ENCODE results near the gene F3.
A peak's percentile ranks its signal among the peaks of the same experiment; 100 is the strongest.
"Not testable (repeated sequence)": the region's sequence is repeated elsewhere in the genome, so short reads cannot be mapped to it uniquely, and the experiment has no call there.

The F3 gene

DNA sequence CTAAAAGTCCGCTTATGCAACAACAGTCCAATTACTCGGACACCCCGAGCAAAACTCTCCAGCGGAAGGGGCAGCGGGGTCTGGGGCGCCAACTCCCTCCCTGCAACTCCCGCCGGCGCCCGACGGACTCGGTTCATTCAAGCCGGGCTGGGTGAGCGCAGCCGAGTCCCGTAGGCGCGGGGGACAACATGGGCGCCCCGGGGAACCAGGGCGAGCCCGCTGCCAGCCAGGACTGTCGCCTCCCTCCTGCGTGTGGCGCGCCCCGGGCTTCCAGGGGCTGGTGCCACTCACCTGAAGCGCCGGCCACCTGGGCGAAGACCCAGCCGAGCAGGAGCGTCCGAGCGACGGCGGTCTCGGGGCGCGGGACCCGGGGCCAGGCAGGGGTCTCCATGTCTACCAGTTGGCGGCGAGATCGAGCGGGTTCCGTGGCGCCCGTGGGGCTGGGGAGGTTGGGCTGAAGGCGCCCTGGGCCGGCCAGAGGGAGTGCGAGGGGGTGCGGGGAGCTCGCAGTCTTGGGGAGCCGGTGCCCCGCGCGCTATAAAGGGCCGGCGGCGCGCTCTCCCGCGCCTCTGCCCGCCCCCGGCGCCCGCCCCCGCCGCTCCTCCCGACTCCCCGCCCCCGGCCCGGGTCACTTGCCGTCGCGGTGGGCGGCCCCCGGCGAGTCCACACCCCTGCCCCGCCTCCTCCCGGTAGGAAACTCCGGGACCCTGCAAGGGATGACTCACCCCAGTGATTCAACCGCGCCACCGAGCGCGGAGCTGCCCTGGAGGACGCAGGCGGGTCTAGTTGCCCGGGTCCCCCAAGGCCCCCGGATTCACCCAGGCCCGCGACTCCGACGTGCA, at the start of gene F3:
Gene F3 (minus strand): TSS at position 514 of the 842 bp plus-strand sequence. CDS start 123 bp downstream, at position 391.
- DNase-seq: peak; percentile 55

DNA sequence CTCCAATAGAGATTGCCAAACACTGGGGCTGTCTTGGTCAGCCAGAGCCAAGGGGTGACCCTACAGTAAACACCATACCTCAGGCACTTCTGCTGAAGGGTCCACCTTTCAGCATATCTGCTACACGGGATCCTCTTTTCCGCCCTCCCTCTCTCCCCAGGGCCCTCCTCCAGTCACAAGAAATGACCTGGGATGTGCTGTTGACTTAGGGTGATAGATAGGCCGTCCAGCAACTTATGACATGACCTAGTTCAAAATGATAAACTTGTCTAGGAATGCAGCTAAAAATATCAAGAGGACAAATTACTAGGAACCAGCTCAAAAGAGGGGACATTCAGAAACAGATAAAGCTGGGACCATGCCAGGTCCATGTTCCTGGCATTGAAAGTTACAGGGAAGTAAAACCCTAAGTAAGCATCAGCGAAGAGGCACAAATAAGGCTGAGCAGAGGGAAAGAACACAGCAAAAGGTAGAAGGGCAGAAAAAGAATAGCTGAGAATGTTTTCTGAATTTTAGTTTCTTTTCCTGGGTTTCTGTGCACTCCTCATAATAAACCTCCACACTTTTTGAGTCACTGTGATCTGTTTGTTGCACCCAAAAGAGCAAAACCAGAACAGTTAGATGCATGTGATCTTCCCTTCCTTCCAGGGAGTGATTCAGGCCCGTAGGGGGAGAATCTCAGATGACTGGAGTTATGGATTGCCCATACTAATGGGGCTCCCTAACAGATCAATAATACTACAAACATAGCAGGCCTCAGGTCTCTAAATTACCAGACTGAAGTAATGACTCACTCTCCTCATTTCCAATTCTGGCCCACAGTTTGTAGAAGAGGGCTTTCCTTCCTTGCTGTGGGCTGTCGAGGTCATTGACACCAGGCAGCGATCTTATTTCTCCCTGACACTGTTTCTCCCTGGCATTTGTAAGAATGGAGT, 48.9 kb upstream of the F3 start:
- DNase-seq: no peak

- no peak for DNase-seq
Measured at GRCh38 chr1:94589728-94590127, 48.2 kb upstream of the F3 start.

DNA sequence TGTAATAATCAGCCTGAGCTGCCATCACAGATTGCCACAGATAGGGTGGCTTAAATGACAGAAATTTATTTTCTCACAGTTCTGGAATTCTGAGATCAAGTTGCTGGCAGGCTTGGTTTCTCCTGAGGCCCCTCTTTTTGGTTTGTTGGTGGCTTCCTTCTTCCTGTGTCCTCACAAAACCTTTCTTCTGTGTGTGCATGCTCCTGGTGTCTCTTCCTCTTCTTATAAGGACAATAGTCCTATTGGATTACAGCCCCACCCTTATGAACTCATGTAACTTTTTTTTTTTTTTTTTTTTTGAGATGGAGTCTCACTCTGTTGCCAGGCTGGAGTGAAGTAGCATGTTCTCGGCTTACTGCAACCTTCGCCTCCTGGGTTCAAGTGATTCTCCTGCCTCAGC, 41.0 kb upstream of the F3 start:
- no peak for DNase-seq

DNA sequence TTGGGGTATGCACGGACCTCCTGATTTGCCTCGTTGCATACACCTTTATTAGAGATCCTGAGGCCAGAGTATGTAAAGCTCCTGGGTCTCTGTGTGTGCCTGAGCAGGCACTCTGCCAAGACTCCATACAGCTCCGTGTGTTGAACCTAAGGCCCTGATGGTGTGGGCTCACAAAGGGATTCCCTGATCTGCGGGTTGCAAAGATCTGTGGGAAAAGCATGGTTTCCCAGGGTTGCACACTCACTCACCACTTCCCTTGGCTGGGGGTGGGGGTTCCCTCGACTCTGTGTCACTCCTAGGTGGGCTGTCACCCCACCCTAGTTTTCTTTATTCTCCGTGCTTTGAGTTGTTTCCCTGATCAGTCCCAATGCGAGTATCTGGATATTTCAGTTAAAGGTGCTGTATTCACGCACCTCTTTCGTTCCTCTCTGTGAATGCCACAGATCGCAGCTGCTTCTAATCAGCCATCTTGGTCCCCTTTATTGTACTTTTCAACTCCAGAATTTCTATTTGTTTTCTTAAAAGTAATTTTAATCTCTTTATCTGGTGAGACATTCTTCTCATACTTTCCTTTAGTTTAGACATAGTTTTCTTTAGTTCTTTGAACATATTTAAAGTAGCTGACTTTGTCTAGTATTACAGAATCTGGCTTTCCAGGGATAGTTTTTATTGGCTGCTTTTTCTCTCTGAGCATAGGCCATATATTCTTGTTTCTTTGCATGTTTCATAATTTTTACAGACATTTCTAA, 39.0 kb upstream of the F3 start:
- DNase-seq: no peak

DNA sequence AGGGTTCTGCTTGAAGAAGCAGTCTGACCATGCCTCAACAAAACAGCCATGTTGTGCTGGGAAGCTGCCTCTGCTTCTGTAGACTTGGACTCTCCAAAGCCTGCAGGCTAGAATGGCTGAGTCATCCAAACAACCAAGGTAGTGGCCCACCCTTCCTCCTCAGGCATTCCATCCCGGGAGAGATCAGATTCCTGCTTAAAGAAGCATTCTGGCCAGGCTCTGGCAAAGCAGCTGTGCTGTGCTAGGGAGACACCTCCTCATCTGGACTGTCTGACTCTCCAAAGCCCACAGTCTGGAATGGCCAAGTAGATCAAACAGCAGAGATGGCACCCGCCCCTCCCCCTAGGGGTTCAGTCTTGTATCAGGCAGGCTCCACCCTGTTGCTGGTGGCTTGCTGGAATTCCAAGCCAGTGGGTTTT, 38.3 kb upstream of the F3 start:
- no peak for DNase-seq

DNA sequence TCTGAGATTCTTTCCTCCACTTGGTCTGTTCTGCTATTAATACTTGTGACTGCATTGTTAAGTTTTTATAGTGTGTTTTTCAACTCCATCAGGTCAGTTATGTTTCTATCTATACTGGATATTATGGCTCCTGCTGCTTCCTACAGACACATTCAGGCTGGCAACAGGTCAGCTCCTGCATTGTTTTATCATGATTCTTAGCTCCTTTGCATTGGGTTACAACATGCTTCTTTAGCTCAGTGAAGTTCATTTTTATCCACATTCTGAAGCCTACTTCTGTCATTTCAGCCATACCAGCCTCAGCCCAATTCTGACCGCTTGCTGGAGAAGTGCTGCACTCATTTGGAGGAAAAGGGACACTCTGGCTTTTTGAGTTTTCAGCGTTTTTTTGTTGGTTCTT, 37.3 kb upstream of the F3 start:
- no peak for DNase-seq

DNA sequence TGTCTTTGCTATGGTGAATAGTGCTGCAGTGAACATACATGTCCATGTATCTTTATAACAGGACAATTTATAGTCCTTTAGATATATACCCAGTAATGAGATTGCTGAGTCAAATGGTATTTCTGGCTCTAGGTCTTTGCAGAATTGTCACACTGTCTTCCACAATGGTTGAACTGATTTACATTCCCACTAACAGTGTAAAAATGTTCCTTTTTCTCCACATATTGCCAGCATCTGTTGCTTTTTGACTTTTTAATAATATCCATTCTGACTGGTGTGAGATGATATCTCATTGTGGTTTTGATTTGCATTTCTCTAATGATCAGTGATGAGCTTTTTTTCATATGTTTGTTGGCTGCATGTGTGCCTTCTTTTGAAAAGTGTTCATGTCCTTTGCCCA, 32.4 kb upstream of the F3 start:
- DNase-seq: not testable (repeated sequence)

DNA sequence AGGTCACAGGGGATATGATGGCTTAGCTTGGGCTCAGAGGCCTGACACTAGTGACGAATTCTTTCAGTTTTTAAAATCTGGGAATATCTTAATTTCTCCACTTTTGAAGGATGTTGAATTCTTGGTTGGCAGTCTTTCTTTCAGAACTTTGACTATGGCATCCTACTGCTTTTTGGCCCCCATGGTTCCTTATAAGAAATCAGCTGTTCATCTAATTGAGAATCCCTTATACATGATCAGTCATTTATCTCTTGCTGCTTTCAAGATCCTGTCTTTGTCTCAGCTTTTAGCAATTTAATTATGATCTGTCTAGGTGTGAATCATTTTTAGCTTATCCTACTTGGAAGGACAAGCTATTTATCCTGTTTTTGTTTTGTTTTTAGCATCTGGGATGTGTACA, 31.2 kb upstream of the F3 start:
- DNase-seq: no peak

GRCh38 chr1:94570965-94571364, 29.4 kb upstream of the F3 start:
- DNase-seq: not testable (repeated sequence)

DNA sequence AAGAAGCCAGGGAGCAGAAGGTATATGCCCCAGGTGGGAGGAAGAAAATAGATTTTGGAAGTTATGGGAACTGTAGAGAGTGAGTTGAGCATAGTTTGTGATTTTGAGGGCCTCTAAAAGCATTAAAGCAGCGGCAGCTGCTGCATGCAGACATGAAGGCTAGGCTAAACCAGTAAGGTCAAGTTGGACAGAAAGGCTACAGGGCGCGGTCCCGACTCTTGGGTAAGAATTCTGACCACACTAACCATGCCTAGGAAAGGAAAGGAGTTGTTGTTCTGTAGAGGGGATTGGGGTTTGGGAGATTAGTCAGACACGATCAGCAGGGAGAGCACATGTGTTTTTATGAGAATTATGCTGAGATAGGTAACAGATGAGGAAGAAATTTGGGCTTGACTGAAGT, 27.2 kb upstream of the F3 start:
- DNase-seq: not testable (repeated sequence)

- DNase-seq: not testable (repeated sequence)
Measured at GRCh38 chr1:94567975-94568607, 26.5 kb upstream of the F3 start.

DNA sequence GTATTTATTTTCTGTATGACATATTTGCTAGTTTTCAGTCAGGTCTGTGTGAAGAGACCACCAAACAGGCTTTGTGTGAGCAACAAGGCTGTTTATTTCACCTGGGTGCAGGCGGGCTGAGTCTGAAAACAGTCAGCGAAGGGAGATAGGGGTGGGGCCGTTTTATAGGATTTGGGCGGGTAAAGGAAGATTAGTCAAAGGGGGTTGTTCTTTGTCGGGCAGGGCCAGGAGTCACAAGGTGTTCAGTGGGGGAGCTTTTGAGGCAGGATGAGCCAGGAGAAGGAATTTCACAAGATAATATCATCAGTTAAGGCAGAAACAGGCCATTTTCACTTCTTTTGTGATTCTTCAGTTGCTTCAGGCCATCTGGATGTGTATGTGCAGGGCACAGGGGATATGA, 24.9 kb upstream of the F3 start:
- DNase-seq: not testable (repeated sequence)

GRCh38 chr1:94565901-94566300, 24.3 kb upstream of the F3 start:
- DNase-seq: no peak

DNA sequence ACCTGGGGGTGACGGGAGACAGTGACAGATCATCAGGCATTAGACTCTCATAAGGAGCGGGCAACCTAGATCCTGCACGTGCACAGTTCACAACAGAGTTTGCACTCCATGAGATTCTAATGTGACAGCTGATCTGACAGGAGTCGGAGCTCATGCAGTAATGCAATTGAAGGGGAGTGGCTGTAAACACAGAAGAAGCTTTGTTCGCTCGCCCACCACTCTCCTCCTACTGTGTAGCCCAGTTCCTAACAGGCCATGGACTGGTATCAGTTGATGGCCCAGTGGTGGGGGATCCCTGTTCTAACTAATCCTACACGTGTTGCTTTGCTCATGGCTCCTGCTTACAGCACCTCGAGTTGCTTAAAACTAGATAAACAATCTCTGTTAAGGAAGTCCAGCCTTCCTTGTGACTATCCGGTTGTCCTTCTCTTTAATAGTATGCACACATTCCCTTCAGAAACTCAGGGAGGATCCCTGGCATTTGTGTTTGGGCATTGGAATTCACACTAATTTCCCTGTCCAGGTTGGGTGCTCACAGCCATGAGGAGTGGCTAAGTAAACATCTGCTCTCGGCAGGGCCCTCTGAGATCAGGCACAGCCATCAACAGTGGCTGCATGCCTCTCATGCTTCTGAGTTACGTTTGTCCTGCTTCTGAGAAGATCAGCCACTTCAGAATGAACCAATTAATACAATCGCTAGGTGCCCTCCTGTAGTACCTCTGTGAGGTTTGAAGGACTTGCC, 21.1 kb upstream of the F3 start:
- no peak for DNase-seq

GRCh38 chr1:94560333-94560732, 18.8 kb upstream of the F3 start:
- no peak for DNase-seq

- DNase-seq: no peak
Measured at GRCh38 chr1:94559921-94560320, 18.4 kb upstream of the F3 start.

- no peak for DNase-seq
Measured at GRCh38 chr1:94555091-94555490, 13.5 kb upstream of the F3 start.

GRCh38 chr1:94554580-94554979, 13.0 kb upstream of the F3 start:
- no peak for DNase-seq

GRCh38 chr1:94553931-94554330, 12.4 kb upstream of the F3 start:
- no peak for DNase-seq

GRCh38 chr1:94553323-94553730, 11.8 kb upstream of the F3 start:
- no peak for DNase-seq

GRCh38 chr1:94552071-94552586, 10.6 kb upstream of the F3 start:
- no peak for DNase-seq

Measured in NCI-H2227 treated with DMSO at 0.1 percent for 48 hours (cell line).